ENCODE measurements around the gene GATM. TPM values are rescaled to one million over a fixed set of nuclear protein-coding genes. Genes with fewer than 3 reads are reported as not detected.

The GATM gene
- total and polyA plus RNA-seq, 10 of the 15 experiments (the other 5 are each of a cell fraction or from before 2014, with no cell fraction given): 11.7 to 83.1 (median 38.2) TPM

- POLR2A ChIA-PET: interaction anchor here (1.7 to 1.8 kb wide), 2 partner anchors 12 to 31 kb away, joined by 5 to 8 read pairs; a partner anchor contains a TSS
- BruUV-seq (replicated peaks): no TSS peak
- CTCF ChIA-PET: interaction anchor here (0.9 to 3.0 kb wide), 15 partner anchors 10 to 296 kb away, joined by 3 to 15 read pairs (median 6); a partner anchor contains a TSS
- SMC1A ChIA-PET (ENCODE audit: uncharacterized antibody, unreplicated experiment): interaction anchor here (0.7 to 4.2 kb wide), 6 partner anchors 10 to 107 kb away, joined by 3 to 17 read pairs (median 4); no protein-coding TSS in a partner anchor
- H2AFZ ChIP-seq (ENCODE audit: control insufficient read depth, low read depth, low read length): no peak overlapping the region
- H3K27ac ChIP-seq (ENCODE audit: control insufficient read depth, insufficient read depth): no peak overlapping the region
- no peak for DNase-seq (ENCODE audit: low read depth, low spot score)
- H3K4me3 ChIP-seq: no peak overlapping the region
- 88% methylated on average over 5 of the region's 5 CpGs for WGBS (ENCODE audit: insufficient coverage, insufficient replicate concordance, low lambda C conversion rate, missing lambda C conversion rate)
- no peaks in the 10 kb centered on the region for H4K20me1 ChIP-seq (ENCODE audit: control insufficient read depth, insufficient read depth)
- in situ Hi-C loops (cut with MboI): no loop called here
- no peaks in the 10 kb centered on the region for H3K79me2 ChIP-seq (ENCODE audit: control insufficient read depth, insufficient read depth, low read length)
- no peak for FAIRE-seq
- intact Hi-C loops (cut with micrococcal nuclease; ENCODE audit: unreplicated experiment): no loop called here
- H3K4me1 ChIP-seq (ENCODE audit: control insufficient read depth, insufficient read depth, low read length): no peaks in the 10 kb centered on the region
- ATAC-seq: peak; percentile 74
- peaks cover 2 to 41% of the 10 kb centered on the region in 2 experiments for H3K36me3 ChIP-seq (ENCODE audit: control insufficient read depth in 2 of 2, insufficient read depth in 2 of 2, low read length in 1 of 2)
- H3K27me3 ChIP-seq (replicated peaks in 1 of 2; ENCODE audit: control insufficient read depth in 2 of 2, insufficient read depth in 2 of 2, low read length in 1 of 2): no peaks in the 10 kb centered on the region
- H3K9ac ChIP-seq (ENCODE audit: control insufficient read depth, insufficient read depth, low read length): no peak overlapping the region
- no peaks in the 10 kb centered on the region for H3K9me3 ChIP-seq (replicated peaks; ENCODE audit: control insufficient read depth, insufficient read depth, low read length)
- RAD21 ChIA-PET (ENCODE audit: unreplicated experiment): interaction anchor here (1.1 to 3.6 kb wide), 2 partner anchors 12 to 43 kb away, joined by 6 to 12 read pairs; a partner anchor contains a TSS
- H3K4me2 ChIP-seq (ENCODE audit: control insufficient read depth, insufficient read depth): no peak overlapping the region
- TF ChIP-seq IKZF2 (IDR thresholded peaks at IDR 0.05) (peak; percentile 10 to 29; a peak in 2 of 4 replicates), ZNF687 (IDR thresholded peaks at IDR 0.05) (no peak), TCF7 (IDR thresholded peaks at IDR 0.05; ENCODE audit: borderline replicate concordance) (no peak), BRCA1 (IDR thresholded peaks at IDR 0.05; ENCODE audit: low read depth, low read length) (no peak), CHD2 (IDR thresholded peaks at IDR 0.05; ENCODE audit: borderline replicate concordance, low read depth, low read length) (no peak), SMC3 (IDR thresholded peaks at IDR 0.05; ENCODE audit: borderline replicate concordance, low read length) (no peak), FOXK2 (IDR thresholded peaks at IDR 0.05) (no peak), MEF2B (IDR thresholded peaks at IDR 0.05; ENCODE audit: partially characterized antibody, poor library complexity, severe bottlenecking) (peak; percentile 59), ZNF274 (IDR thresholded peaks at IDR 0.05; ENCODE audit: insufficient read depth, insufficient read length) (no peak), NFYB (IDR thresholded peaks at IDR 0.05; ENCODE audit: insufficient read depth, low read depth, low read length) (no peak), ZBTB40 (IDR thresholded peaks at IDR 0.05; ENCODE audit: borderline replicate concordance) (no peak), ZNF24 (IDR thresholded peaks at IDR 0.05) (peak; percentile 78), EZH2 (IDR thresholded peaks at IDR 0.05; ENCODE audit: borderline replicate concordance, control insufficient read depth, low read depth, low read length) (no peak)
These were observed 36.0 kb upstream of the GATM start for GRCh38 chr15:45414215-45414885.

All from GM12878 (cell line).